HTR-8/SVneo (cell line): ENCODE results near the gene SNRPD2.
"Not testable (repeated sequence)": the region's sequence is repeated elsewhere in the genome, so short reads cannot be mapped to it uniquely, and the experiment has no call there.

Experiments used
- DNase-seq: peaks from one replicate; pipeline ENCODE4 v3.0.0; 2011; ENCODE audit warnings: low spot score, mixed read lengths; ENCODE audit not compliant: insufficient read length
- FAIRE-seq: peaks from 2 replicates; lab custom pipeline; 2011; peaks lifted over from hg19 to GRCh38; lab: Jason Lieb, UNC

Gene SNRPD2

DNA sequence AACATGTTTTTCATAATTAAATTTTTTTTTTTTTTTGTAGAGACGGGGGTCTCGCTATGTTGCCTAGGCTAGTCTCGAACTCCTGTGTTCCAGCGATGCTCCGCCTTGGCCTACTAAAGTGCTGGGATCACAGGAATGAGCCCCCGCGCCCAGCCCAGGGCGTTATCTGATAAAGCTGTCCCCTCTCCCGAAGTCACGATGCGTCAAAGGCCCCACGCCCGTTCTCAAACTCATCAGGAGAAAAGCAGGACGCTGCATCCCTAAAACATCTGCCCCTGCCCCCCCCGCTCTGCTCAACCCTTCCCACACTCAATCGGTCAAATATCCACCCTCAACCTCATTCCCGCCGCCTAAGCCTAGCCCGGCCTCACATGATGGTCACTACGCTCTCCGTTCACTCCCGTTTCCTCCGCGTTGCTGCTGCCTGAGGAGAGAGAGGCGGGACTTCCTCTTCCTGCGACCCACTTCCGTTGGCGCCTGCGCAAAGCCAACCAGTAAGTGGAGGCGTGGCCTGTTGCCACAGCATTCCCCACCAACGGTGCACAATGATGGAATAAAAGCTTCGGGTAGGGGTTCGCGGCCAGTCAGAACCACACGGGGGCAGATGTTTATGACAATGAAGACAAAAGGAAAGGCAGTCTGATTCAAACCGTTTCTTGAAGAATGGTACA, at the start of gene SNRPD2:
TSS of gene SNRPD2 (minus strand) at position 438 of the 671 bp plus-strand sequence. CDS start at position 373, 65 bp downstream.
- FAIRE-seq (peak; percentile 87), DNase-seq (peak; percentile 90)

DNA sequence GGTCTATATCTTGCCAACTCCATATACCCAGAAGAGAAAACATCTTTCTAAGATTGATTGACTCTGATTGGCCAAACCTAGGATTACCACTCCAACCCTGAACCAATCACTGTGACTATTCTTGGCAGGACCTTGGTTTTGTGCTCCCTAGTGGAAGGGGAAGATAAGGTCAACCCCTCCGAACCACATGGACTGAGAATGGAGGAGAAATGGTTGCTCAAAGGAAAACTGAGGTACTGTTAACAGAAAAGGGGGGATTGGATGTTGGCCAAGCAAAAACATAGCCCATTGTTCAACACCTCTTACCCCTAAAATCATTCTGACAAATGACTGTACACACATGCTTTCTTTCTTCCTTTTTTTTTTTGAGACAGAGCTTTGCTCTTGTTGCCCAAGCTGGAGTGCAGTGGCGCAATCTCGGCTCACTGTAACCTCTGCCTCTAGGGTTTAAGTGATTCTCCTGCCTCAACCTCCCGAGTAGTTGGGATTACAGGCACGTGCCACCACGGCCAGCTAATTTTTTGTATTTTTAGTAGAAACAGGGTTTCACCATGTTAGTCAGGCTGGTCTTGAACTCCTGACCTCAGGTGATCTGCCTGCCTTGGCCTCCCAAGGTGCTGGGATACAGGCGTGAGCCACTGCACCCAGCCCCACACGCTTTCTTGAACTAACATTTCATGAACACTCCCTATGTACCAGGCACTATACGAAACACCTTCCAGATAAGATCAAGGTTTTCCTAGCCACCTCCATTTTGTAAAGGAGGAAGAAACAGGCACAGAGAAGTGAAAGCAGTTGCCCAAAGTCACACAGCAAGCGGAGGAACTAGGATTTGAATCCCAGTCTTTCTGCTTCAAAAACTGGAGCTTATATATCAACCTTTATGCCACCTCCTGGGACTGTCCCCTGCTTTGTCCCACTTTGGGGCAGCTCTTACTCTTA, 48.0 kb upstream of the SNRPD2 start:
- FAIRE-seq, result no peak
- no peak for DNase-seq

DNA sequence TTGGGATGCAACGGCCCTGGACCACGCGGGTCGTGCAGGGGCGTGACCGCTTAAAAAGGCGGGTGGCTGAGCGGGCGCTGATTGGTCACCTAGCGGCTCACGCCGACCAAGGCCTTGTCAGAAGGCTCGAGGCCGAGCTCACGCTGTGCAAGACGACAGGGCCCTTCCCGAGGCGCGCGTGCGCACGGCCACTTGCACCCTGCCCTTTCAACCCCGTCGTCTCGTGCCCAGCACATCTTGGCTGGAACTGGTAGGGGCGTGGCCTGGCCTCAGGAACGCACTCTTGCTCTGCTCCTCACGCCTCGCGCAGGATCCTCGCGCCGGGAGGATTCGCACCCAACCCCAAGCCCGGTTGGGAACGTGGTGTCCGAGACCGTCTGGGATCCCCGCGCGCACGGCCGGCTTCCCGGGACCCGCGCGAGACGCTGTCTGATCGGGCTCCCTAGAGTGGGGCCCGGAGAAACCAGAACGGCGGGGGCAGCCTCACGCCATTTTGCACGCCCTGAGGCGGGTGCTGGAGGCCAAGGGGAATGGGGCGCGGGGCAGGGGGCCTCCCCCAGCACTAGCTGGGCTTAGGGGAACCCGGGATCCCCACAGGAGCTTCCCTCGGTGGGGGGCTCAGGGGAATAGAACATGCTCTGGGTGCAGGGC, 41.5 kb upstream of the SNRPD2 start, which contains the start of gene MEIOSIN:
TSS of gene MEIOSIN (plus strand) at position 280 of the 651 bp plus-strand sequence. CDS start 1,938 bp downstream, outside the sequence.
- no peak for FAIRE-seq

DNA sequence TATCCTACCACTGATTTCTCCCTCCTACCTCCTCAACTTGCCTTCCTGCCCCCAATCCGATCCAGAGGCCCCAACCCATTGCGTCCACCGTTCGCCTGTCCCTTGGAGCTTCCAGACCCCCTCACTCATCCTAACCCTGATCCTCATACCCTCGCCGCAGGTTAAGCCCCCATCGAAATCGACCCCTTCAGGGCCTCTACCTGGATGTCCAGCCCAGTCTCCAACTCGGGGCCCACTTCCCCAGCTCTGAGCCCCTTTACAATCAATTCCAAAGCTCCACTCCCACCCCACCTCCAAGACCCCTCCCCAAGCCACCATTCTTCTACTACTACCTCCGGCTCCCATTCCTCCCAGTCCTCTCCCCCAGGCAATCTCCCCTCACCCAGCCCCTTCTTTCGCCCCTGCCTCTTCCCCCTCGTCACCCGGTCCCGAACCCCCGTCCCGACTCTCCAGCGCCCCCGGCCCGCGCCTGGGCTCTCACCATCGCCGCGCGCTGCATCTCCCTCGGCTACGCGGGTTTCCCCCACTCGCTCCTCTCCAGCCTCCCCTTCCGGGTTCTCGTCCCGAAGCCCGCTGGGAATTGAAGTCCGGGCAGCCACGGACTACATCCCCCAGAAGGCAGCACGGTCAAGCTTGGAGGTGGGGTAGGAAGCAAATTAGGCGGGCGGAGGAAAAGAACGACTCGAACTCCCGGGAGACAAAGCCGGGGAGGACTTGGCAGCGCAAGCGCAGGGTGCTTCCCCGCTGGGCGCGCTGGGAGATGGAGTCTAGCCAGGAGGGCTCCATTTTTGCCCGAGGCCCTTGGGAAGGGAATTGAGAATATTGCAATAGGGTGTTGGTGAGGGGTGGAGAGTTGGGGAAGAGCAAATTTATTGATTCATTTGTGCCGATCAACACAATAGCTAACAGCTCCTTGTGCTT, 38.9 kb upstream of the SNRPD2 start, which contains the start of gene FBXO46:
TSS of gene FBXO46 (minus strand) at position 529 of the 921 bp plus-strand sequence. CDS start 17,401 bp downstream, outside the sequence.
- FAIRE-seq (peak; percentile 92), DNase-seq (peak; percentile 98)

More for the DNA sequence above, 41.5 kb upstream of the SNRPD2 start, which contains the start of gene MEIOSIN:
- DNase-seq, result no peak

DNA sequence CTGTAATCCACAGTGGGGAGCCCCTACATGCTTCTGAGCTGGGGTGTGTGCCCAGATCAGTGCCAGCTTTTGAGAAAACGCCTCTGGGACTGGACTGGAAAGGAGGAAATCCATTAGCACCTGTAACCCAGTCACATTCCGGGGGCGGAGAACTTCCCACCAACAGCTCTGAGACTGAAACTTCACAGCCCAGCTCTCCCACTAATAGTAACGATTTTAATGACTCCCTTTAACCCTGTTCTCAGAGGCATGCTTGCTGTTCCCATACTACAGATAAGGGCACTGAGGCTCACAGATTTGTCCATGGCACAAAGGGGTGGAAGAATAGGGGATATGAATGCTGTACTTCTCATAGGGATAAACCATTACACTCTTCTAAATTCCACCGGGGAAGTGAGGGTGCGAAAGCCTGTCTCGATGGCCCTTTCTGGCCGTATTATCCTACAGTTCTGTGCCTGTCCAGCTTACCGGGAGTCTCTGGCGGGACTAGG, 38.1 kb upstream of the SNRPD2 start:
- no peak for DNase-seq
- FAIRE-seq, result no peak

DNA sequence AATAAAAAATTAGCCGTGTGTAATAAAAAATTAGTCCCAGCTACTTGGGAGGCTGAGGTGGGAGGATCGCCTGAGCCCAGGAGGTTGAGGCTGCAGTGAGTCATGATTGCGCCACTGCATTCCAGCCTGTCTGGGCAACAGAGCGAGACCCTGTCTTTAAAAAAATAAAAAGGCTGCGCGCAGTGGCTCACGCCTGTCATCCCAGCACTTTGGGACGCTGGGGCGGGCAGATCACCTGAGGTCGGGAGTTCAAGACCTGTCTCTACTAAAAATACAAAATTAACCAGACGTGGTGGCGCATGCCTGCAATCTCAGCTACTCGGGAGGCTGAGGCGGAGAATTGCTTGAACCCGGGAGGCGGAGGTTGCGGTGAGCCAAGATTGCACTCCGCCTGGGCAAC, 36.9 kb upstream of the SNRPD2 start:
- FAIRE-seq, DNase-seq: not testable (repeated sequence)

DNA sequence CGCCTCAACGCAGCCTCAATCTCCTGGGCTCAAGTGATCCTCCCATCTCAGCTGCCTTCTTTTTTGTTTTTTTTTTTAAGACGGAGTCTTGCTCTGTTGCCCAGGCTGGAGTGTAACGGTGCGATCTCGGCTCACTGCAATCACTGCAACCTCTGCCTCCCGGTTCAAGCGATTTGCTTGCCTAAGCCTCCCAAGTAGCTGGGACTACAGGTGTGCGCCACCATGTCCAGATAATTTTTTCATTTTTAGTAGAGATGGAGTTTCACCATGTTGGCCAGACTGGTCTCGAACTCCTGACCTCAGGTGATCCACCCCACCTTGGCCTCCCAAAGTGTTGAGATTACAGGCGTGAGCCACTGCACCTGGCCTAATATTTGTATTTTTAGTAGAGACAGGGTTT, 28.3 kb upstream of the SNRPD2 start:
- not testable (repeated sequence) for FAIRE-seq, DNase-seq

DNA sequence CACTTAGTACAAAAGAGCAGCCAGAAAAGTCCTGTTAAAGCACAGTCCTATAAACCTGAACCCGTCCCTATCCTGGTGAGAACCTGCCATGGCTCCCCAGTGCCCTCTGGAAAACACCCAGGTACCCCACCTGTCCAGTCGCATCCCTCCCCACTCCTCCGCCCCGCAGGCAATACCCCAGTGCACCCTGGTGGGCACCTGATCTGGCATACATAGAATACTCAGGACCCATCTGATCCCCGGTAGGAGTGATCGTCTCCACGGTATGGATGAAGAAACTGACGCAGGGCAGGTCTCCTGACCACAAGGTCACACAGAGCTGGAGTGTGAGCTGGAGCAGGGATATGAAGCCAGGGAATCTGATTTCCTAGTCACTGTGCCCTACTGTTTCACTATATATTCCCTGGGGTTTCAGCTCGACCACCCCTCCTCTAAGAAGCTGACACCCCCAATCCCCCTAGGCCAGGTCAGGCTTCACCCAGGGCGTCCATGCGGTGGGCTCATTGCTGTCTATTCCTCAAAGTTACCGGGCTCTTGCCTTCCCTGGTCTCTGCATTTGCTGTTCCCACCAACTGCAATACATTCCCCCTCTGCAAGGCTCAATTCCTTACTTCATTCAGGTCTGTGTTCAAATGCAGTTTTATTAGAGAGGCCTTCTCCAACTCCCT, 26.4 kb upstream of the SNRPD2 start:
- DNase-seq (no peak), FAIRE-seq (no peak)

DNA sequence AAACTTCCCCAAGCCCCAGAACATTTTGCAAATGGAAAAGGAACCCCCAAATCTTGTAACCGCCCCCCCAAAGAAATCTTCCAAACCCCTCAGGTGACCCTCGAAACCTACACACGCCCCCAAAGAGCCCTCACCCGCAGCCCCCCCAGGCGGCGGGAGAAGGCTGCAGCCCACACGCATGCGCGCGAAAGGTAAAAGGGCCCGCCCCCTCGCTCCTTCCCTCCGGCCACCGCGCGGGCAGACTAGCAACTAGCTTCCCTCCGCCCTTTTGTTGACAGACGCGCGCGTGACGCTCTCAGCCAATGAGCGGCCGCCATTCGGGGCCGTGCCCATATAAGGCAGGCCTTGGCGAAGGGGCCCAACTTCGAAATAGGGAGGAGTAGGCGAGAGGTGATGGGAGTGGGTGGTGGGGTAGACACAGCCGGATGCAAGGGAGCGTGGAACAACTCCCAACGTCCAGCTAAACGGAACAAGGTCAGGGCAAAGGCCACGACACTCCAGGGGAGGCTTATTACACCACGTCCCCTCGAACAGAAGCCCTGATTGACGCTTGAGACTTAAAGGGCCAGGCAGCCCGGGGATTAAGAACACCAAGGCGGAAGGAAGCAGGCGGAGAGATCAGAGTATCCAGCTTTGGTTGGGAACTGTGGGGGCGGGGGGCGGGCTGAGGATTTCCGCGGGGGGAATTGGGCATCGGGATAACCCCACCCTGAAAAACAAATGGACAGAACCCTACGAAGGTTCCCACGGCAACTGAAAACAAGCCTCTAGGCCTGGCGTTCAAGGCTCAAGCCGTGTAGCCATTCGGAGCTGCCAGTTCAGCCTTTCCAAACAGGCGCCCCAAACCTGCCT, 25.6 kb upstream of the SNRPD2 start:
- DNase-seq (peak; percentile 97), FAIRE-seq (peak; percentile 98)

DNA sequence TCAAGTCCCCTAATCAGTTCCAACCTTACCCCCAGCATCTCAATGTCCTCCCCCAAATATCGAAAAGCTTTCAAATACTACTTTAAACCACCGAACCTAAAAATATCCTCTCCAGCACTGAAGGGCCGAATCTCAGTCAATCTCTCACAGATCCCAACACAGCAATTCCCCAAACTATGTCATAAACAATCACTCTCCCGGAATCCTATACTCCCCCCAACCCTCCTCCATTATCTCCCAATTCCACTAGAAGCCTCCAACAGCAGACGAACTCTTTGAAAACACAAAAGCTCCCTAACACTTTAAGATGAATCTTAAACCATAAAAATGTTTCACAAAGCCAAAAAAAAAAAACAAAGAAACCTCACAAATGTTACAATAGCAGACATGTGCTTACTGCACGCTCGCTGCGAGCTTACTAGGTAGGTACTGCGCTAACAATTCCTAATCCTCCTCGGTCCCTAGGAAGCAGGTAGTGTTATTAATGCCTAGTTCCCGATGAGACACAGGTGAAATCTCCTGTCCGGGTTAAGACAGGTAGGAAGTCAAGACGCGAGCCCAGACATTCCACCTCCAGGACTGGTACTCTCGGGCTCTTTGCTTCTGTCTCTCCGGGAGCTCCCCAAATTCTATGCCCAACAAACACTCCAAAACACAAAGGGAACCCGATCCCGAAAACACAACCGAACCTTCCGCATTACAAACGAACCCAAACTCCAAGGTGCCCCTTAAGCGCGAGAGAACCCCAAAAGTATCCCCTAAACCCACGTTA, 24.8 kb upstream of the SNRPD2 start:
- no peak for FAIRE-seq

DNA sequence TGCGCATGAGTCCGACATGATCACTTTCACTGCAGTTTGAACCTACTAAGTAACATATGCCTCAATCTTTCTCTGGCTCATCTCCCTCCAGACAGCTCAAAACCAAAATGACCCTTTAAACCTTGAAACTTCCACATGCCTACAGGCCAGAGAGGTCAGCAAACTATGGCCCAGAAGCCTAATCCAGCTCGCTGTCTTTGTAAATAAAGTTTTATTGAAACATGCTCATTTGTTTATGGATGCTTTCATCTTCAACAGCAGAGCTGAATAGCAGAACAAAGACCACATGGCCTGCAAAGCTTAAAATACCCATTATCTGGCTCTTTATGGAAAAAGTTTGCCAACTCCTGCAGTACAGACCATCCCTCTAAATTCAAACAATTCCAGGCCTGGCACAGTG, 23.4 kb upstream of the SNRPD2 start:
- no peak for FAIRE-seq
- DNase-seq, result no peak

More for the DNA sequence above, 24.8 kb upstream of the SNRPD2 start:
- no peak for DNase-seq

DNA sequence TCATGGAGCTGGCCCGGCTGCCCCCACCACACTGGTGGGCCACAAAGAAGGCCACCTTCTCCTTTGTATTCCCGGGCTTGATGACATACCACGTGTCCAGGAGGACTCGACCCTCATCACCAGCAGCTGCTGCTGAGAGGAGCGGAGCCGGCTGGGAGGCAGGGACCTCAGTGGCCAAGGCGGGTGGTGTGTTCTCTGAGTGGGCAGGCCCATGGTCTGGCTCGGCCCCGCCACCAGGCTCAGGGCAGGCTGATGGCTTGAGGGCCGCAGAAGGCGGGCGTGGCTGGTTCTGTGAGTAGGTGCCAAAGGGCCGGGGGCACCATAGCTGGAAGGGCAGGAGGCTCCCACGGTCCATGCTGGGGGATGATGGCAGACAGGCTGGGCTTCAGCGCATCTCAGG, 21.4 kb upstream of the SNRPD2 start:
- no peak for FAIRE-seq

DNA sequence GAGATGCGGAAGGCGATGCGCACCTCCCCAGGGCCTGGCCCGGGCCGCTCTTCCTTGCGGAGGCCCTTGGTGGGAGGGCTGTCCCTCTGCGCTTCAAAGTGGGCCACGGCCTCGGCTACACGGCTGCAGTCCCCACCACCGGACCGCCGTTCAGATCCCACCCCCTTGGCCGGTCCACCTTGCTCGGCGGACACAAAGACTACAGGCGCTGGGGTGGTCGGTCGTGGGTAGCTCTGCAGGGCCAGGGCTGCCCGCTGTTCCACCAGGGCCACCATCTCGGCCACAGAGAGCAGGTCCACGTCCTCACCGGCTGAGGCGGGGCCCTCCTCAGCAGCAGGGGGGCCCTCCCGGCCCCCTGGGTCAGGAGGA, 20.9 kb upstream of the SNRPD2 start:
- no peak for FAIRE-seq
- no peak for DNase-seq

More for the DNA sequence above, 21.4 kb upstream of the SNRPD2 start:
- DNase-seq, result no peak

DNA sequence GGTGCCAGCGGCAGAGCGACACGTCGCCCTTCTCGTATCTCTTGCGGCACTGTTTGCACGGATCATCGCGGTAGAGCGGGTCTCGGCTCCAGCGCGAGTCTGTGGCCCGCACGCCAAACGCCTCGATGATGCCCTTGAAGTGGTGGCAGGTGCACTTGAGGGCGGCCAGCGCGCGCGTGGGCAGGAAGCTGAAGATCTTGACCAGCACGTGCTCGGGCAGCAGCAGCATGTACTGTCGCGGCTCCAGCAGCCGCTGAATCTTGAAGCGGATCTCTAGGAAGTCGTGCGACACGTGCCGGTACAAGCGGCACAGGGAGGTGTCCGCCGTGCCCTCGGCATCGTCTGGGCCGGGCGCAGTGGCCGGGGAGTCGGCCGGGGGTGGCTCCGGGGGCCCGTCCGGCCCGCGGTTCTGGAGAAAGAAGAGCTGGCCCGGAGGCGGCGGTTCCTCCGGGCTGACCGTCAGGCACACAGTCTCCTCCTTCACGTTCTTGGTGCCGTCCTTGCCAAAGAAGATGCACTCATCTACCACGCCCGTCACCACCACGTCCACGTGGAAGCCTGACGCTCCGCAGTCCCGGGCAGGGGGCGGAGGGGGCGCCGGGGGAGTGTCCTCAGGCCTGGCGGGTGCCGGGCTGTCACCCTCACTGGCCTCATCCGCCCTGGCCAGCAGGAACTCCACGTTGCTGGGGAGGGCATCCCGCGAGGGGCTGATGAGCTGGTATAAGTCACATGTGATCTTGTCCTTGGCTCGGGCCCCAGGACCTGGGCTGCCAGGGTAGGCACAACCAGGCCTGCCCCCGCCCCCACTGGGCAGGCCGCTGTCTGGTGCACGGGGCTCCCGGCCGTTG, 20.3 kb upstream of the SNRPD2 start:
- FAIRE-seq, result no peak
- DNase-seq, result no peak

DNA sequence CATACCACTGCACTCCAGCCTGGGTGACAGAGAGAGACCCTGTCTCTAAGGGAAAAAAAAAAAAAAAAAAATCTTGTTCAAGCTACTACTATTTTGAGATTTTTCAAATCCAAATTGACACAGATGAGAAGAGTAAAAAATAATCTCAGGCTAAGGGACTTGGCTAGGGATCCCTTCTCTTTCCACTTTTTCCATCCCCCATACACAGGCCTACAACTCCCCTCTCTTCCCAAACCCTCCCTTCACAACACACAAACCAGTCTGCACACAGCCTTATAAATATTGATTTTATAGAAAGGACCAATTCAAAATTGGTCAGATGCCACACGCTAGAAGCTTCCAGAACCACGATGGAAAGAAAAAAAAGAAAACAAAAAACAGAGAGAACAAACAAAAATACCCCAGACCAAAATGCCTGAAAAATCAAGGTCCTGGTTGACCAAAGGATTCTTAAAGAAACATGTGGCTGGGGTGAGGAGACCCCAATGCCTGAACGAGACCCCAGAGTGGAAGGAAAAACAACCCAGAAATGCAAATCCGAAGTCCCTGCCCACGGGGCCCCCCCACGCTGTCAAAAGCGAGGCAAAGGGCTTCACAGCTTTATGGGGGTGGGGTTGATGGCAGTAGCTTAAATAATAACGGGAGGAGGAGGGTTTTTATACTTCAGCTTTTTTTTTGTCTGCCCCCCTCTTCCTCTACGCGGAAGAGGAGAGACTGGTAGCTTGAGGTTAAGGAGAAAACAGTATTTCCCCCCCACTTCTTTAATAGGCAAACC, 18.8 kb upstream of the SNRPD2 start:
- FAIRE-seq, result no peak
- DNase-seq, result no peak
